ENCODE measurements around the gene SLC7A8.

Gene SLC7A8

DNA sequence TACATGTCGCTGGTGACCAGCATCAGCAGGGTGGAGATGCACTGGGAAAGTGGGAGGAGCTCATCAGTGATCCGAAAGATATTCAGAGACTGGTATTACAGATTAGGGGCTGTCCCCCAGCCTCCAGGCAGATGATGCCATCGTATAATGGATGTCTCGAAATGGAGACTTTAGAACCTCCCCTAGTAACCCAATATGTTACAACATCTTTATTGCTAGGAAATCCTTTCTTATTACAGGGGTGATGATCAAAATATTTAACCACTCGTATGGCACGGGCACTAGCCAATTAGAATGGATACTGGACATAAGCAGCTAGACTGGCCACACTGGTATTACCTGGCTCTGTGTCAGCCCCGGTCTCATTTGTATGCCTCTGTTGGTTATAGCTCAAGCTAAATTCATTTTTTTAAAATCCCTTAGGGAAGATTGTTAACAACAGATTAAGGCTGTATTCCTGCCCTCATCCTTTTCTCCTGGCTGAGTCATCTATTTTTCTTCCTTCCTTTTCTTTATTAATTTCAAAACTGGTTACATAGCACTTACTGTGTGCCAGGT lies 53.6 kb downstream of the SLC7A8 start:
- no peak for DNase-seq

DNA sequence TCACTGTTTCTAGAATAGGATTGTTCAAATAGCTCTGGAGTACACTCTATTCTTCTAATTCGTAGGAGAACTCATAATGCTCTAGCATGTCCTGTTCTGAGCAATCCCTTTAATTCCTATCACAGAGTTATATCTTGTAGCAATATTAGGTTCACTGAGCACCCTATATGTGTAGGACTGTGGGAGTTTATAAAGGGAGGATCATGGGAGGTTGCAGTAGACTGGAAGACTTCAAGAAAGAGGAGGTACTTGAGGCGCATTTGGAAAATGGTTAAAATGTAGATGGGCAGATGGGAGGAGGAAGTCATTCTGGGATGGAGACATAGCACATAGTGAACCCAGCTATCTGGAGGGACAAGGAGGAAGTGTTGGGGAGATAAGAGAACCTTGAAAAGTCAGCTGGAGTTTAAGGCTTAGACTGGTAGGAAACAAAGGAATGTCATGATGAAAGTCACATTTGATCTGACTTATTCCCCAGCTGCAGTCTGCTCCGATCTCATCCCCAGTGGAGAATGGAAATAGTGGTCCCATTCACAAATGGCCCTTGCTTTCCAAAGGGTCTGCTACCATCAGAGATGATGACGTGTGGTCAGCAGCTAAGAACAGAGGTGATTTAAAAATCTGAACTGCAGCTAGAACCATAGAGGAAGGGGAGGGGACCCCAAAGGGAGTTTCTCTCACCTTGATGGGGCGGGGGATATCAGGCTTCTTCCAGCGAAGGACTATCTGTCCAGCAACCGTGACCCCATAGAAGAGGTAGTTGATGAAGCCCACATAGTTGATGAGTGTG lies 54.3 kb downstream of the SLC7A8 start:
- DNase-seq, result no peak

DNA sequence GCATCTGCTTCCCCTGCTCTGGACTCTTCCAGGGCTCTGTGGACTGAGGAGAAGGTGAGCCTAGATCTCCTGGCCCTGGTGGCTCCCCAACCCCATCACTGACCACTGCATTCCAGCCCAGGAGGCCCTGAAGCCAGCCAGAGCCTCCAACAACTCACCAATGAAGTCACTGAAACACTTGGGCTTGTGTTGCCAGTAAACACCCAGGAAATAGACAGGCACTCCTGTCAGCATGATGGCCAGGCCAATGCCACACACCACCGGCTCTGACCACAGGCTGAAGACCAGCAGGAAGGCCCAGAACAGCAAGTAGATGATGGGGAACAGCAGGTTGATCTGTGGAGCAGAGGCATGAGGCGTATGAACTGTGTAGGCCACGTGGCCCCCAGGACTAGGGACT lies 55.6 kb downstream of the SLC7A8 start:
- no peak for DNase-seq

DNA sequence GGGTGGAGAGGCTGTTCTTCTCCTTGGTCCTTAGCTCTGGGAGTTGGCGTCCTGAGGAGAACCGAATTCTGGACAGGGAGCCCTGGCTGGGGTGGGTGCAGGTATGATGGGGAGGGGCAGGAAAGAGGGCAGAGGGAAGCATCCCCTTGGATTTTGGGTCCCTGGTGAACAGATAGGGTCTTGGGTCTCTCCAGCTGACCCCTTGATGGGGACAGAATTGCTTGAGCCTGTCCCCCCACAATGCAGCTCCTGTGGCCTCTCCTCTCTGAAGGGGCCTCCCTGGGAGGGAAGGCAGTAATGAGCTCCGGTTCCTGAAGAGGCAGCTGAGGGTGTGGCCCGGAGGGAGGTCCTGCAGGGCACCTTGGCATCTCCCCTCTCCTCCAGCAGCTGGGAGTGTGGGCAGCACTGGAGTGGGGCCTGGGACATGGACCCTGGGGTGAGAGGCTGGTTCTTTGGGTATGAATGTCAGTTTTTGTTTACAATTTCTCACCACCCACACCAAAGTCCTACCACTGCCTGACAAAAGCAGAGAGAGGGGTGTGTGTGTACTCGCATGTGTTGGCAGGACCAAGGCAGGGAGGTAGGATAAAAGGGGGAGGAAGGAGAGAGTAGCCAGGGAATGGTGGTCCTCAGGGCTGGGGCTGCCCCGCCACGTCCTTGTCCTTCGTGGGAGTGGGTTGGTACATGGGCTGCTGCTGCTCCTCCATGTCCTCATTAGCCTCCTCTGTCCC lies 56.7 kb downstream of the SLC7A8 start:
- no peak for DNase-seq

DNA sequence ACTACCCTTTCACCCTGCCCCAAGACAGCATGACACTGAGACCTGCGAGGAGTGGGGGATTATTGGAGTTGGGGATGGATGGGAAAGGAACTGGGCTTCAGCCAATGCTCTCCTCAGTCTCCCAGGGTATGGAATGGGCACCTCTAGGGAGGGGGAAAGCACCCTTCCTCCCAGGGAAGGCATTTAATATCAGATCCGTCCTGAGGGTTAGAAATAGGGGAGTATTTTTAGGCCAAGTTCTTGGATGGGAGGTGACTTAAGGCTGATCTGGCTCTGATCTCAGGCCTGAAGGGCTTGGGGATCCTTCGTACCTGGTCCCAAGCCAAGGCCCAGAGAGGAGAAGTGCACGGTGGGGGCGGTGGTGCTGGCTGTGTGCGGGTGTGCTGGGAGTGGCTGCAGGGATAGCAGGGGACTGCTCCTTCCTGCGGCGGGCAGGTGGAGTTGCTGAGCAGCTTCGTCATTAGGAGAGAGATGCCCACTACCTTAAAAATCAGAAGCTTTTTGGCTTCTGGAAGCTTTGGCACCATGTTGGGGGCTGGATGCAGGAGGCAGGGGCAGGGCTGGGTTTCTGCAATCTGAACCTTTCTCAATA lies 57.4 kb downstream of the SLC7A8 start:
- DNase-seq, result no peak

DNA sequence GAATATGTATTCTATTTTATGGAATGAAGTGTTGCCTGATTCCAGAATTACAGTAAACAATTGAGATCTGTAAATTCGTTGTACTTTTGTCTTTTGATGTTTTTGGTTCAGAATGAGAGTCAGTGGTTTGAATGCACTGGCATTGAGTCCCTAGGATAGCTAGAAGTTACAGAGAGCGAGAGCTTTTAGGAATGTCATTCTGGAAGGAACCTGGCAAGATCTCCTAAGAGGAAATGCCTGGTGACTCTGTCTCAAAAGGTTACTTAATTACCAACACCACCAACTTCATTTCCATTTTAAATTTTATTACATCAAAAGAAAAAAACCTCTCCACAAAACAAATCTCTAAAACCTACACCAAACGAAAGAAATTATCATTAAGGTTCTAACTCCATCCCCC lies 58.4 kb downstream of the SLC7A8 start:
- DNase-seq, result no peak

DNA sequence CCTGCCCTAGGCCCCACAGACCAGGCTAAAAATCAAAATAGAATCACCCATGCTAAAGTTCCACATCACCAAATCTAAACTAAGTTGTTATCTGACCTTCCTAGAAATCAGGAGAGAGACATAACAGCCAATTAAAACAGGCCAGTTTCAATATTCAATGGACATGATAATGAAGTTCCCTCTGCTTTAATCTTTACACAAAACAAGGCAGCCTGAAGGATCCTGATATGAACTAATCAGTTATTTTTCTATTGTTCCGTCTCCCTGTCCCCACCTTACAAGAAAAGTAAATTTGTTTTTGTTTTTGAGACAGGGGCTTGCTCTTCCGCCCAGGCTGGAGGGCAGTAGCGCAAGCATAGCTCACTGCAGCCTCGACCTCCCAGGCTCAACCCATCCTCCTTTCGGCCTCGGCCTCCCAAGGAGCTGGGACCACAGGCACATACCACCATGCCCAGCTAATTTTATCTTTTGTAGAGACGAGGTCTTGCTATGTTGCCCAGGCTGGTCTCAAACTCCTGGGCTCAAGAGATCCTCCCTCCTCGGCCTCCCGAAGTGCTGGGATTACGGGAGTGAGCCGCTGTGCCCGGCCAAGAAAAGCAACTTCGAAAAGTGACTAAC lies 59.0 kb downstream of the SLC7A8 start:
- DNase-seq, result no peak

DNA sequence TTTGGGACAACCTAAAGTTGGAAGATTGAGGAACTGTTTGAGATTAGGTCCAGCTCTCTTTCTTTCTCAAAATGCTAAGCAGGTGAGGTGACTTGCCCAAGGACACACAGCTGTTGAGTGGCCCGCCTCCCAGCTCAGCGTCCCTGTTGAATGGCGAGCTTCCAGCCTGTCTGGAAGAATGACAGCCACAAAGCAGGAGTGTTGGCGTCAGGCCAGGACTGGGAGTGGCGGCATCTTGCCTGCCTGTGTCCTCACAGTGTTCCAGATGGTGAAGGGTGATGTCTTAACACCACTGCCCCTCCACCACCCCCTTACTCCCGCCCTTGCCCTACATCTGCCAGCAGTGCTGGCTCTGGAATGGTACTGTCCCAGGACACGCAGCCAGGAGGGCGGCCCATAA lies 60.0 kb downstream of the SLC7A8 start:
- DNase-seq, result peak; percentile 9

DNA sequence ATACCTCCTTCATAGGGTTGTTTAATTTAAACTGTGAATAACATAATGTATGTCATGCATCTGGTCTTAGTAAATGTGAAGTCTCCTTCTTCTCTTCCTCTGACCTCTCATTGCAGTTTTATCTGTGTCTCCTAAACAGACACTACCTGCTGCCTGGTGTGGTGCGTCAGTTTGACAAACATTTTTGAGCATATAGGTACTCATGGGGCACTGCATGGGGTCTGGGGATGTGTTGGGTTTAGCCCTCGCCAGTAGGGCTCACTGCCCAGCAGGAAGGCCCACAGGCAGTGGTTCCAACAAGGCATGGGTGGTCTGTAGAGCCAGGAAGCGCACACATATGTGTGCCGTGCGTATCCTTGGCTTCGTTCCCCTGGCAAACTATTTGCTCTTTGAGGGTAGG lies 61.4 kb downstream of the SLC7A8 start:
- no peak for DNase-seq

DNA sequence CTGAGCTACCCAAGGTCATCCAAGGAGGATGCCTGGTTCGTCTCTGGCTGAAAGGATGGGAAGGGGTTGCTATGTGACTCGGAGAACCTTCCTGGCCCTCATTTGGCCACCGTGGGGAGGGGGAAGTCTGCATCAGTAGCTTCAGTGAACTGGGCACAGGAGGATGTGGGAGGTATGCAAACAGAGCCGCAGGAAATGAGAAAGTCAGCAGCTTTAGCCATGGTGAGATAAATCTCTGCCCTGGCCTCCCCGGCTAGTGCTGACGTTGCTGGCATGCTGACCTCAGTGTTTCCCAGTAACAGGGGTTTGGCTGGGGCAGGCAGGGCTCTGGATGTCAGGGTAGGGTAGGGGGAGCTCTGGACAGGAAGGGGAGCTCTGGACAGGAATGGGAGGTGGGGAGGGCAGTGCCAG lies 62.1 kb downstream of the SLC7A8 start:
- DNase-seq, result peak; percentile 12

DNA sequence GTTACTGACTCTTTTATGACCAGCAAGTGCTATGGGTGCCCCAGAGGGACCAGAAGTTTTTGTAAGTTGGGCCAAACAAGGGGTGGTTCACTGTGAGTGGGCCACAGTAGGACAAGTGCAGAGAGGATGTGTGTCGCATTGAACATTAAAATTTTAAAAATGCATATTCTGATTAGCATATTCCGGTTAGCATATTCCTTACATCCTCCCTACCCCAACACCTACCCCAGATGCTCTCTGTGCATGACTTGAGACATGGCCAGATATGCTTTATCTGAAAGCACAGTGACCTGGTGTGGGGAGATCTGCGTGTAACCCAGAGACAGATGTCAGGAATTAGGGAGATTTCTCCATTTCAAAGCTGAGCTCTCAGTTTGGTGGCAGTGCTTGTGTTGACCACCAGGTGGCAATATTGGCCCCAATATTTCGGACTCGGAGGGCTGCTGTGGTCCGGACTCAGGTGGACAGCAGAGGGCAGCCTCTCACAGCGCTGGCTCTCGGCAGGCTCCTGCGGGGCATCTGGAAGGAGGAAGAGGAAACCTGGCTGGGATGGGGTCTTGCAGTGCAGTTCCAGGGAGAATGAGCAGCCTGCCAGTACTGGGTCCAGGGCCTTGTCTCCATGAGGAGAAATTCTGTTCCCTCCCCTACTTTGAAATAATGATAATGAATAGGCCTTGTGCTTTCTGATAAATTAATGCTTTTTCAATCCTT lies 62.8 kb downstream of the SLC7A8 start:
- peak; percentile 85 for DNase-seq

DNA sequence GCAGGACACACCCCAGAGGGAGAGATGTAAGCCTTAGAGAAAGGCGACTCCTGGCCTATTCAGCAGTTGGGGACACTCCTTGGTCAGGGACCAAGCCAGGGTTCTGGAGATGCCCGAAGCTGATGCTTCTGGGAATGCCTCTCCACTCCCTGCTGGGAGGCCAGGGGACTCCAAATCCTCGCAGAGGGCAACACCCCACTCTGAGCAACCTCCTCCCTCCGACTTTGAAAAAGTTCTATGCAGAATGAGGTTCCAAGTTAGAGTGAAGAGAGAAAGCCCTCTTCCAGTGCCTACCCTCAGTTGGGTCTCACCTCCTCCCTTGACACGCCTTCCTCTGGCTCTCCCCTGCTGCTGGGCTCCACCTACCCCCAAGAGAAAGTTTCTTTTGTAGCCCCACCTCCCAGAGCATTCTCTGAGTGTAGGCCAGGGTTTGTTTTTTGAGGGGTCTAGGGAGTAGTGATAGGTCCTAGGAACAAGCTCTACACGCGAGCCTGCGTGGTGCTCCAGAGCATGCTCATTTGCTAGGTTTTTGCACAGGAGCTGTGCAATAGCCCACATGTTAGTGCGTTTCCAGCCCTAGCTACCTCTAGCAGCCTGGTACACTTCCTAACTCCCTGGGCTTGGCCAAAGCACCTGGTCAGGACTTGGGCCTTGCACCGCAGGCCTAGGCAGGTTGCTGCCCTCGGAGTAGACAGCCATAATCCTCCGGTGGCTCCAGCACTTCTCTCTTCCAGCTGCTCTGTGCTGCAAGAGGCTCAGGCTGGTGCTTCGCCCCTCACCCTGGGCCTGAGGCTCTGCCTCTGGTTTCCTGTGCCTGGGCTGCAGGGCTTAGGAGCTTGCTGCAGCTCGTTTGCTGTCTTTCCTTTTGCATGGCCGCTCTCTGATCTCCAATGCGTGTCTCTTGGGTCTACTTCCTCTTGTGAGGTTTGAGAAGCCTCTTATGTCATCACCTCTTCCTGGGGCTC lies 63.8 kb downstream of the SLC7A8 start:
- DNase-seq, result no peak

DNA sequence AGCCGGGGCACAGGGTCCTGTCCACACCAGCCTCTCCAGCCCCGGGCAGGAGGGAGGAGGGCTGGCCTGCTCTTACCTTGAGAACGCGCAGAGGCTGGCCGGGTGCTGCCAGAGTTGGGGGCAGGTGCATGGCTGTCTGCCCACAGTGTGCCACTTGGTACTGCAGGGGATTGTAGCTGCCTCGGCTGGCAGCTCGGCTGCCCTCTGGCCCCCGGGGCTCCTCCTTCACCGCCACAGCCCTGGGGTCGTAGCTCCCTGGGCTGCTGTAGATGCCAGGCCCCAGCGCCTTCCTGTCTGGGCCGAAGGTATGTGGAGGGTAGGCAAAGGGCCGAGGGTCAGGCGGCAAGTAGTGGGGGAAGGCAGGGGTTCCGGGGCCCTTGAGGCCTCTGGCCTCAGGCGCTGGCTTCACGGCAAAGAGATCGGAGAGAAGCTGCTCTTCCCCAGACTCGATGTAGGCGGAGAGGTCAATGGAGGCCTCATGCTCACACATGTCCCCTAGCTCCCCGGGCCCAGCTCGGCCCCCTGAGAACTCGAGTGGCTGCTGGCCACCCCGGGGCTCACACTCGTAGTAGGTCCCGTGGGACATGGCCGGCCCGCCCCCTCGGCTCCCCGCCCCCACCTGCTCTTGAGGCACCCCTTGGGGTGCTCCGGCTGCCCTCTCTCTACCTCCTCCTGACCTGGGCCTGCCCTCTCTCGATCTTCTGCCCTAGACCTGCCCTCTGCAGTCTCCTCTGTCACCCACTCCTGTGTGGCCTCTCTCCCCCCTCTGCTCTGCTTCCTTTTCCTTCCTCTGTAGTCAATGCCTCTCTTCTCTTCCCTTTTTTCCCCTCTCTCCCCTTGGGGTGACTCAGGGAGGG lies 64.7 kb downstream of the SLC7A8 start, which contains the start of gene CEBPE:
Gene CEBPE, minus strand, starts transcription at position 750 of the 857 bp plus-strand sequence. Its CDS starts 164 bp downstream, at position 586.
- DNase-seq, result no peak

DNA sequence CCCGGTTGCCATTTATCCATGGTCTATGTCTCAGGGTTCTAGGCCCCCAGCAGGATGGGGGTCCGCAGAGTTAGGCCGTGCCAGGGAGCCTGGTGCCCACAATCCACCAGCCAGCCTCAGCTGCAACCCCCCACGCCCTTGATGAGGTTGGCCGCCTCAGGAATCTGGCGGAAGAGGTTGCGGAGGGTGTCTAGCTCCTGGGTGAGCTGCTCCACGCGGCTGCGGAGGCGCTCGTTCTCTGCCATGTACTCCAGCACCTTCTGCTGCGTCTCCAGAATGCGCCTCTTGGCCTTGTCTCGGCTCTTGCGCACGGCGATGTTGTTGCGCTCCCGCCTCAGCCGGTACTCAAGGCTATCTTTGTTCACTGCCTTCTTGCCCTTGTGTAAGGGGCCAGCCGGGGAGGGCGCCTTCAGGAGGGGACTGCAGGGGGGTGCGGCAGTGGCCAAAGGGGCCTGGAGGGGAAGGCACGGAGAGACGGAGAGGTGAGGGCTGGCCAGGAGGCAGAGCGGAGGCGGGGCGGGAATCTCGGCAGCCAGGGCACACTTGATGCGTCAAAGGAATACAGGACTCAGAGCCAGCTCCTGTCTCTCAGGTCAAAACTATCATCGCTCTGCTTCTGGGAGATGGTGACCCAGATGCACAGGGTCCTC lies 66.0 kb downstream of the SLC7A8 start:
- DNase-seq, result no peak

DNA sequence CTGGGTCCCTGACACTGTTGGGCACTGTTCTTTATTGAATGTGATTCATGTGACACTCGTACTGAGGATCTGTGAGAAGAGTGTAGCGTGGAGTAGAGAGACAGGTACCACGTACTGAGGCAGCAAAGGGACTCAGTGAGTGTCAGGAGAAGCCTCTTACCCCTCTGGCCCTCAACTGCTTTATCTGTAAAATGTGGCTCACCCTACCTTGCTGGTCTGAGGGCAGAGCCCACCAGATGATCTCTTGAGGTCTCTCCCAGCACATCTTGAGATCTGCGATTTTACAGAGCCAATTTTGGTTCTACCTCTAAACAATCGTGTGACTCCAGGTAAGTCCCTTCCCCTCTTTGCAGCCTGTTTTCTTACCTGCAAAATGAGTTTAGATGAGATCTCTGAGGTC lies 67.5 kb downstream of the SLC7A8 start:
- DNase-seq, result no peak

DNA sequence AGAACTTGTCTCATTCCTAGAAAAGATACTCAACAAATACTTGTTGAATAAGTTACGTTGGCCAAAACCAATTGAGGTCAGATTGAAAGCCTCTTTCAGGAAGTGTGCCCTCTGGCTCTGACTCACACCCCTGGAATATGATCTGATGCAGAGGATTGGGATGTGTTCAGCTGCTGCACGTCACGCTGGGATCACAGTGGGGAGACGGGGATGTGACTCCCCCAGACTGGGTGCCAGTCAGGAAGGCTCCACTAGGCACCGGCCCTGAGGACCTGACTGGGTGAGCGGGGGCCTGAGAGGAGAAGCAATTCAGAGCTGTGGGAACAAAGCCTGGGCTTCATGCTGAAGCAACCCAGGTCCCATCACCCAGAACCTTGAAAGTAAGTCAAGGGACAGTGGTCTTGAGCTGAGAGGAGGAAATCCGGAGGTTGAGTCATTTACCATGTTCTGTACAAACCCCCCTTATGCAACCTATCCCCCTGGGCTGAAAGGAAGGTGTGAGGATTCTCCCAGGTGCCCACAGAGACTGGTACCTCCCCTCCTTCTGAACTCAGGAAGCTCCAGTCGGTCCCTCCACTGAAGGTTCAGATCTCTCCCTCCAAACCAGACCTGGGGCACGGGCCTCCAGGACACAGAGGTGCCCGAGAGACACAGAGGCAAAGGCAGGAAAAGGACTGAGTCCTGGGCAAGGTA lies 68.3 kb downstream of the SLC7A8 start:
- peak; percentile 95 for DNase-seq

DNA sequence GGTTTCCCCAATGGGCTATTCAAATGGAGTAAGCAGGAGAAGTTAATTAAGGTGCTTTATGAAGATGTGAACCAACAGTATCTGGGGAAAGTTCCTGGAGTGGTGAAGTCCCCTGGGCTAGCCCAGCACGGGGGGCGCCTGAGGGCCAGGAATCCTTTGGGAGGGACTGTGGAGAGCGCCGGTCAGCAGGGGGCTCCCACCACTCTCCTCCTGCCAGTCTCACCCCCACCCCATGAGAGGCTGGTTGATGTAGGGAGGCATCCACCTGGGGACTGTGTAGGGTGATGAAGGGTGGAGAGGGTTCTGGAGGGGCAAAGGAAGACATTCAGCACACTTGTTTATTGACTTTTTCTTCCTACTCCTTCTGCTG lies 68.8 kb downstream of the SLC7A8 start:
- DNase-seq, result no peak

DNA sequence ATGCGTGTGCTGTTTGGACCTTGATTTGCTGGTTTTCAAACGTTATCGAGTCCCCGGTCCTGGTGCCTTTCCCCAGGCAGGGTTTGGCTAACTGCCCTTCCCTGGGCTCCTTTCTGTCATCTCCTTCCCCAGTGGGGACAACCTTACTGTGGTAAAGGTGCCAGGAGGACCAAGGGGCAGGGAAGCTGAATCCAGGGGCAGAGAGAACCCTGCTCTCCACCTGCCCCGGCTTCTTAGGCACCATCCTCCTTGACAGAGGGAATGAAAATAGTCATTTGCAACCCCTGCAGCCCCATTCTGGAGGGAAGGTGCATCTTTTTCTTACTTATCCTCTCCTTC lies 69.4 kb downstream of the SLC7A8 start:
- no peak for DNase-seq

DNA sequence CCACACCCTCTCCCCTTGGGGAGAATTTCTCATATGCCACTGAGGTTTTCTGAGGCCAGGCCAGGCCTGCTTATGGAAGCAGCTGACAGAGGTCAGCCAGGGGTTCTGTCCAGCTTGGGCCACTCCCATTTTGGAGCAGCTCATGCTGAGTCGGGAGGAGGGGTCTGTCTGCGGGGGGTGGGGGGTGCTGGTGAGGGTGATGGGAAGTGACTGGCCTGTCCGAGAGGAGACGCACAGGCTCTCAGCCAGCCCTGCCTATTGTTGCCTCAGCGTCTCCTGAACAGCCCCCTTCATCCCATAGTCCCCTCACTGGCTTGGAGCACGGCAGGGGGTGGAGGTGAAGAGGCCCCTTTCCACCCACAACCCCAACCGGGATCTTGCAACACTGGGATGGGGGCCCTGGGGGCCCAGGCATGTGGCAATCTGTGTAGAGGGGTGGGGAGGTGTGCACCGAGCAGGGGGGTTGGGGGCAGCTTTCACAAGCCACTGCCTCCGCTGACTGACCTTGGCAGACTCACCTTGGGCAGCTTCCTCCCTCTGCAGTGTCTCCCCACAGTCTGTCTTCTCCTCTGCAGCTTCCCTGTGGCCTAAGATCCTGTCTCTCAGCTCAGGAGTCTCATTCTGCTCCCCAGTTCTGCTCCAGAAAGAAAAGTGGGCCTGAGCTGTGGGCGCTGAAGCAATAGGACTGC lies 69.9 kb downstream of the SLC7A8 start:
- DNase-seq, result peak; percentile 38

All from fibroblast of upper back skin (primary cell).